HepG2 (cell line): ENCODE results near the gene PCCB. TPM values are rescaled to one million over a fixed set of nuclear protein-coding genes. Genes with fewer than 3 reads are reported as not detected.

Experiments
- ATAC-seq: fragments of 200-7000 bp; cut with Tn5 transposase; 3 replicates; pipeline ENCODE4 v1.9.1; 2020; ENCODE audit warnings: mild to moderate bottlenecking, moderate library complexity
- BruUV-seq: library from RNA; stranded (reverse); fragments of 400-500 nt; replicated peaks from 2 replicates; lab custom pipeline; 2021; lab: Mats Ljungman, UMichigan
- CTCF ChIA-PET: fragments of 300-600 bp; formaldehyde crosslinking; extraction: SDS; loops from one replicate; lab custom pipeline; 2021; ENCODE audit warnings: low total read pairs, inconsistent platforms, low intra/inter-chr PET ratio; lab: Yijun Ruan, JAX
- POLR2A ChIA-PET: fragments of 350-600 bp; sonication (Branson Sonifier 250); formaldehyde crosslinking; loops from one replicate; lab custom pipeline; 2020; ENCODE audit warnings: antibody characterized with exemption, inconsistent platforms; lab: Yijun Ruan, JAX
- DNase-seq: peaks from one replicate; pipeline ENCODE4 v3.0.0-alpha.2; 2015; ENCODE audit warnings: low spot score
- FAIRE-seq: peaks from 3 replicates; lab custom pipeline; 2011; peaks lifted over from hg19 to GRCh38; lab: Jason Lieb, UNC
- H2AFZ ChIP-seq: one replicate; pipeline ENCODE4 v1.6.1; 2011; ENCODE audit warnings: low read length, inconsistent platforms
- H3K27ac ChIP-seq: fragments of 300-600 bp; 3 replicates; pipeline ENCODE4 v1.8.0; 2011; ENCODE audit warnings: mixed run types, mild to moderate bottlenecking, mixed read lengths, low read length, inconsistent platforms; ENCODE audit not compliant: insufficient read depth; ENCODE audit errors: extremely low read length
- H3K27me3 ChIP-seq, 2 experiments: fragments of 200-600 bp in 1 of 2; 2 replicates in 1 of 2; 3 replicates in 1 of 2; pipeline versions ENCODE4 v1.6.0 to v1.8.0; 2011; ENCODE audit warnings: low read length in 2 of 2, mild to moderate bottlenecking in 2 of 2, moderate library complexity in 2 of 2, inconsistent platforms in 1 of 2; ENCODE audit not compliant: insufficient read depth in 2 of 2, control insufficient read depth in 1 of 2
- H3K36me3 ChIP-seq, 2 experiments: fragments of 200-600 bp in 1 of 2; replicated peaks in 1 of 2; 2 replicates in 1 of 2; 3 replicates in 1 of 2; pipeline versions ENCODE4 v1.5.1 to v1.8.0; 2011; ENCODE audit warnings: low read length in 2 of 2, inconsistent platforms in 1 of 2; ENCODE audit not compliant: insufficient read depth in 2 of 2, control insufficient read depth in 1 of 2
- H3K4me1 ChIP-seq: 2 replicates; pipeline ENCODE4 v1.5.1; 2012; ENCODE audit warnings: low read length, inconsistent platforms; ENCODE audit not compliant: insufficient read depth
- H3K4me2 ChIP-seq: 2 replicates; pipeline ENCODE4 v1.6.0; 2011; ENCODE audit warnings: low read depth, low read length, inconsistent platforms
- H3K4me3 ChIP-seq, 3 experiments: fragments of 200-600 bp in 1 of 3; sonication (generic), shearing (Covaris generic) in 1 of 3; replicated peaks in 1 of 3; 2 replicates each; pipeline ENCODE4 v1.5.1; 2011 to 2016; ENCODE audit warnings: low read length in 3 of 3, inconsistent platforms in 2 of 3, low read depth in 2 of 3, mild to moderate bottlenecking in 2 of 3, control low read depth in 1 of 3, mixed read lengths in 1 of 3; ENCODE audit not compliant: insufficient read depth in 1 of 3
- H3K79me2 ChIP-seq: one replicate; pipeline ENCODE4 v1.6.1; 2011; ENCODE audit warnings: low read length, inconsistent platforms; ENCODE audit not compliant: insufficient read depth
- H3K9ac ChIP-seq: 2 replicates; pipeline ENCODE4 v1.6.0; 2011; ENCODE audit warnings: mild to moderate bottlenecking, low read depth, low read length, inconsistent platforms; ENCODE audit not compliant: insufficient read depth
- H3K9me3 ChIP-seq: 2 replicates; pipeline ENCODE4 v1.5.1; 2012; ENCODE audit warnings: mild to moderate bottlenecking, low read length
- H4K20me1 ChIP-seq: 2 replicates; pipeline ENCODE4 v1.6.0; 2011; ENCODE audit warnings: inconsistent platforms, mild to moderate bottlenecking, low read length, moderate library complexity; ENCODE audit not compliant: insufficient read depth
- ATF2 ChIP-seq: sonication (generic); formaldehyde crosslinking; IDR thresholded peaks from 2 replicates; pipeline ENCODE4 v1.4.0; 2020; ENCODE audit warnings: missing genetic modification reagents
- FIP1L1 ChIP-seq: fragments of 200-400 bp; formaldehyde crosslinking; IDR thresholded peaks from 2 replicates; pipeline ENCODE4 v1.6.1; 2018; ENCODE audit warnings: low read depth, mild to moderate bottlenecking, low read length, moderate library complexity, borderline replicate concordance; ENCODE audit not compliant: insufficient read depth
- HDAC2 ChIP-seq: sonication (generic); formaldehyde crosslinking; IDR thresholded peaks from 2 replicates; pipeline ENCODE4 v1.4.0; 2020; ENCODE audit warnings: missing genetic modification reagents
- KLF16 ChIP-seq, 2 experiments: sonication (generic) in 1 of 2; formaldehyde crosslinking in 1 of 2; IDR thresholded peaks; 2 replicates each; pipeline versions ENCODE4 v1.6.1 to v1.8.0; 2016 to 2023; ENCODE audit warnings: missing genetic modification reagents in 2 of 2, missing compliant biosample characterization in 1 of 2
- SNRNP70 ChIP-seq: fragments of 200-400 bp; formaldehyde crosslinking; IDR thresholded peaks from 2 replicates; pipeline ENCODE4 v1.6.1; 2017; ENCODE audit warnings: mild to moderate bottlenecking, low read depth, low read length, moderate library complexity
- SOX13 ChIP-seq, 3 experiments: fragments of 450-650 bp in 1 of 3; sonication (generic) in 1 of 3; formaldehyde crosslinking in 1 of 3; IDR thresholded peaks in 2 of 3; conservative IDR thresholded peaks in 1 of 3; 2 replicates each; pipeline versions ENCODE4 v1.5.0 to v1.6.1; 2016 to 2020; ENCODE audit warnings: antibody characterized with exemption in 1 of 3, mild to moderate bottlenecking in 1 of 3, missing compliant biosample characterization in 1 of 3, missing genetic modification reagents in 1 of 3, moderate library complexity in 1 of 3
- ZBTB26 ChIP-seq: IDR thresholded peaks from 2 replicates; pipeline ENCODE4 v1.6.1; 2016; ENCODE audit warnings: missing compliant biosample characterization, missing genetic modification reagents, borderline replicate concordance
- ZNF7 ChIP-seq: IDR thresholded peaks from 2 replicates; pipeline ENCODE4 v1.6.1; 2016; ENCODE audit warnings: missing biosample characterization, missing genetic modification reagents
- ZNF724P ChIP-seq: sonication (generic); formaldehyde crosslinking; IDR thresholded peaks from 2 replicates; pipeline ENCODE4 v1.8.0; 2022; ENCODE audit warnings: missing genetic modification reagents, borderline replicate concordance
- ZNF768 ChIP-seq: sonication (generic); formaldehyde crosslinking; IDR thresholded peaks from 2 replicates; pipeline ENCODE4 v1.4.0; 2020; ENCODE audit warnings: missing genetic modification reagents
- WGBS: methylation state at CpG from one replicate; pipeline ENCODE4 v1.1.6; 2017; ENCODE audit warnings: low lambda C conversion rate; 5-methylcytosine and 5-hydroxymethylcytosine counted together
- in situ Hi-C: cut with HindIII; loops from 2 replicates; pipeline ENCODE4 v1.10.0; 2017; ENCODE audit warnings: low pct_unique_long_range_greater_than_20kb; ENCODE audit not compliant: extremely low pct_ligation_motif_present
- intact Hi-C: fragments of 100-400 bp; cut with micrococcal nuclease; formaldehyde crosslinking; loops from one replicate; pipeline ENCODE4 v1.10.0; 2022; ENCODE audit not compliant: unreplicated experiment
- polyA plus RNA-seq, 8 experiments: library from polyadenylated mRNA; depleted of rRNA in 3 of 8; stranded (reverse) in 7 of 8; unstranded in 1 of 8; fragments of >200 nt; fragmentation: Illumina TruSeq in 4 of 8; extraction: Trizol in 4 of 8; gene quantifications; 2 replicates each; pipeline versions ENCODE4 v1.2.1 to v1.2.3, GENCODE V29; 2011 to 2016; ENCODE audit warnings: low read depth in 4 of 8, missing spikeins in 1 of 8, mixed read lengths in 1 of 8; ENCODE audit not compliant: insufficient read depth in 1 of 8
- total RNA-seq, 5 experiments: library from RNA; depleted of rRNA; stranded (reverse); fragments of >200 nt; fragmentation: Illumina TruSeq; extraction: Trizol; gene quantifications; 2 replicates each; pipeline ENCODE4 v1.2.3, GENCODE V29; 2016; ENCODE audit warnings: low read depth in 1 of 5
- TF ChIP-seq, protein P1 (sequence below): sonication (generic); formaldehyde crosslinking; IDR thresholded peaks from 2 replicates; pipeline ENCODE4 v1.4.0; 2020; ENCODE audit warnings: missing genetic modification reagents
- TF ChIP-seq, protein P2 (sequence below): sonication (generic); formaldehyde crosslinking; IDR thresholded peaks from 2 replicates; pipeline ENCODE4 v1.8.1; 2022; ENCODE audit warnings: mild to moderate bottlenecking, missing genetic modification reagents

Gene PCCB
- total and polyA plus RNA-seq, 2 of the 13 experiments (the other 11 are each of a cell fraction or from before 2014, with no cell fraction given): 84.1 to 88.7 TPM

GRCh38 chr3:136237961-136238649, 12.0 kb upstream of the PCCB start (continued):
- peak; percentile 53; the same call in 1 of the 2 replicates for TF ChIP-seq ATF2
- TF ChIP-seq HDAC2: 0 out of 2 replicates have a peak, but pooled peaks have one; percentile 37

DNA sequence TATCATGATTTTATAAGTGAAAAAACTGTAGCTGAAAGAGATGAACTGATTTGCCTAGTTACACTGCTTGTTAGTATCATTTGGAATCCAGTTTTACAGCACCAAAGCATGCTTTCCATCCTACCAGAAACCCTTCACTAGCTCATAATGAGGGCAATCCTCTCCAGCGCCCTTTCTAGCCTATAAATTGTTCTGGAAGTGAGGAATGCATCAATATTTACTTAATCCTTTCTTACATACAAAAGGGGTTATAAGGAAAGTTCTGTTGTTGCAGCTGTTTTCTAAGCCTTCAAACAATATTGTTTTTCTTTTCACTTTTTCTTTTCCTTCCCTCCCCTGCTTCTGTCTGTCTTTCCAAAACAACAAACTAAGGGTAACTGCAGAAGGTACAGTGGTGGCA, 11.0 kb upstream of the PCCB start:
- Histone ChIP-seq H3K9ac (no peak overlapping the region), H3K4me2 (peak overlapping the region; percentile 32; the same call in 1 of the 2 replicates), H3K4me3 (no peak overlapping the region), H3K27ac (no peak overlapping the region), H3K27me3 (no peaks in the 10 kb centered on the region; a peak in 2 of 5 replicates), H3K36me3 (no peaks in the 10 kb centered on the region), H3K4me1 (peaks cover 55% of the 10 kb centered on the region), H4K20me1 (no peaks in the 10 kb centered on the region), H3K9me3 (no peaks in the 10 kb centered on the region), H3K79me2 (no peaks in the 10 kb centered on the region), H2AFZ (no peak overlapping the region)
- CTCF ChIA-PET: no interaction called here
- no TSS peak for BruUV-seq
- TF ChIP-seq ZBTB26 (CRISPR knock-in tag) (0 out of 2 replicates have a peak, but pooled peaks have one; percentile 19), ZNF768 (CRISPR knock-in tag) (no peak), KLF16 (CRISPR knock-in tag; IDR thresholded peaks at IDR 0.05) (no peak), SOX13 (IDR thresholded peaks at IDR 0.05) (no peak), SOX13 (CRISPR knock-in tag; conservative IDR thresholded peaks at IDR 0.05 in 1 of 2, IDR thresholded peaks at IDR 0.05 in 1 of 2) (0 out of 4 replicates have a peak, but pooled peaks of 1 of the 2 experiments have one; percentile 12), ZNF7 (no peak), ZNF724P (CRISPR knock-in tag) (no peak), FIP1L1 (no peak), SNRNP70 (no peak)
- TF ChIP-seq, protein P1, sequence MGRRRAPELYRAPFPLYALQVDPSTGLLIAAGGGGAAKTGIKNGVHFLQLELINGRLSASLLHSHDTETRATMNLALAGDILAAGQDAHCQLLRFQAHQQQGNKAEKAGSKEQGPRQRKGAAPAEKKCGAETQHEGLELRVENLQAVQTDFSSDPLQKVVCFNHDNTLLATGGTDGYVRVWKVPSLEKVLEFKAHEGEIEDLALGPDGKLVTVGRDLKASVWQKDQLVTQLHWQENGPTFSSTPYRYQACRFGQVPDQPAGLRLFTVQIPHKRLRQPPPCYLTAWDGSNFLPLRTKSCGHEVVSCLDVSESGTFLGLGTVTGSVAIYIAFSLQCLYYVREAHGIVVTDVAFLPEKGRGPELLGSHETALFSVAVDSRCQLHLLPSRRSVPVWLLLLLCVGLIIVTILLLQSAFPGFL (CRISPR knock-in tag): no peak
- TF ChIP-seq, protein P2, sequence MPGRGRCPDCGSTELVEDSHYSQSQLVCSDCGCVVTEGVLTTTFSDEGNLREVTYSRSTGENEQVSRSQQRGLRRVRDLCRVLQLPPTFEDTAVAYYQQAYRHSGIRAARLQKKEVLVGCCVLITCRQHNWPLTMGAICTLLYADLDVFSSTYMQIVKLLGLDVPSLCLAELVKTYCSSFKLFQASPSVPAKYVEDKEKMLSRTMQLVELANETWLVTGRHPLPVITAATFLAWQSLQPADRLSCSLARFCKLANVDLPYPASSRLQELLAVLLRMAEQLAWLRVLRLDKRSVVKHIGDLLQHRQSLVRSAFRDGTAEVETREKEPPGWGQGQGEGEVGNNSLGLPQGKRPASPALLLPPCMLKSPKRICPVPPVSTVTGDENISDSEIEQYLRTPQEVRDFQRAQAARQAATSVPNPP: no peak
- intact Hi-C loops (loop anchor here (1.0 kb wide), 1 partner anchor 9 kb away; no protein-coding TSS in a partner anchor), in situ Hi-C loops (no loop called here)
- DNase-seq (peak; percentile 10), FAIRE-seq (no peak), ATAC-seq (no peak)
- WGBS: 19% methylated on average over 1 of the region's 1 CpG
- POLR2A ChIA-PET: interaction anchor here (1.2 to 5.3 kb wide), 4 partner anchors 9 to 513 kb away, joined by 3 to 34 read pairs (median 16); partner anchors contain the start of genes MSL2, PCCB and STAG1
